HepG2 (cell line): ENCODE data around the gene IRGQ. TPM values are rescaled to one million over a fixed set of nuclear protein-coding genes. Genes with fewer than 3 reads are reported as not detected.

ENCODE experiments used
- ARID2 ChIP-seq: sonication (generic); formaldehyde crosslinking; IDR thresholded peaks from 2 replicates; pipeline ENCODE4 v1.8.1; 2022; ENCODE audit warnings: mild to moderate bottlenecking, missing genetic modification reagents, borderline replicate concordance
- ARID4A ChIP-seq: sonication (generic); formaldehyde crosslinking; IDR thresholded peaks from 2 replicates; pipeline ENCODE4 v1.5.0; 2020; ENCODE audit warnings: mild to moderate bottlenecking, missing genetic modification reagents, borderline replicate concordance
- BORCS8-MEF2B ChIP-seq: sonication (generic); formaldehyde crosslinking; IDR thresholded peaks from 2 replicates; pipeline ENCODE4 v1.8.0; 2022; ENCODE audit warnings: mild to moderate bottlenecking, missing genetic modification reagents
- HNRNPLL ChIP-seq: fragments of 200-400 bp; formaldehyde crosslinking; IDR thresholded peaks from 2 replicates; pipeline ENCODE4 v1.6.1; 2017; ENCODE audit warnings: mild to moderate bottlenecking, low read depth, low read length; ENCODE audit not compliant: poor library complexity, severe bottlenecking
- IRF1 ChIP-seq: sonication (generic); formaldehyde crosslinking; IDR thresholded peaks from 2 replicates; pipeline ENCODE4 v1.4.0; 2020; ENCODE audit warnings: low read depth, mild to moderate bottlenecking, missing genetic modification reagents
- MIER3 ChIP-seq: IDR thresholded peaks from 2 replicates; pipeline ENCODE4 v1.6.1; 2016; ENCODE audit warnings: missing compliant biosample characterization, borderline replicate concordance
- NFIB ChIP-seq: sonication (generic); formaldehyde crosslinking; IDR thresholded peaks from 2 replicates; pipeline ENCODE4 v1.9.0; 2021; ENCODE audit warnings: missing genetic modification reagents, mild to moderate bottlenecking, borderline replicate concordance
- ZNF234 ChIP-seq: sonication (generic); formaldehyde crosslinking; conservative IDR thresholded peaks from 2 replicates; pipeline ENCODE4 v1.5.1; 2020; ENCODE audit warnings: mild to moderate bottlenecking, missing genetic modification reagents
- ZNF251 ChIP-seq: sonication (generic); formaldehyde crosslinking; IDR thresholded peaks from 2 replicates; pipeline ENCODE4 v1.9.0; 2021; ENCODE audit warnings: mild to moderate bottlenecking, missing genetic modification reagents
- ZNF552 ChIP-seq: sonication (generic); formaldehyde crosslinking; IDR thresholded peaks from 2 replicates; pipeline ENCODE4 v1.9.0; 2022; ENCODE audit warnings: missing genetic modification reagents, mild to moderate bottlenecking, borderline replicate concordance
- ZNF567 ChIP-seq: sonication (generic); formaldehyde crosslinking; IDR thresholded peaks from 2 replicates; pipeline ENCODE4 v1.8.1; 2023; ENCODE audit warnings: mild to moderate bottlenecking, missing genetic modification reagents, borderline replicate concordance
- ZNF687 ChIP-seq: sonication (generic); formaldehyde crosslinking; IDR thresholded peaks from 2 replicates; pipeline ENCODE4 v1.5.1; 2020; ENCODE audit warnings: mild to moderate bottlenecking, missing genetic modification reagents, moderate library complexity
- polyA plus RNA-seq, 8 experiments: library from polyadenylated mRNA; depleted of rRNA in 3 of 8; stranded (reverse) in 7 of 8; unstranded in 1 of 8; fragments of >200 nt; fragmentation: Illumina TruSeq in 4 of 8; extraction: Trizol in 4 of 8; gene quantifications; 2 replicates each; pipeline versions ENCODE4 v1.2.1 to v1.2.3, GENCODE V29; 2011 to 2016; ENCODE audit warnings: low read depth in 4 of 8, missing spikeins in 1 of 8, mixed read lengths in 1 of 8; ENCODE audit not compliant: insufficient read depth in 1 of 8
- total RNA-seq, 5 experiments: library from RNA; depleted of rRNA; stranded (reverse); fragments of >200 nt; fragmentation: Illumina TruSeq; extraction: Trizol; gene quantifications; 2 replicates each; pipeline ENCODE4 v1.2.3, GENCODE V29; 2016; ENCODE audit warnings: low read depth in 1 of 5

Gene IRGQ
- total and polyA plus RNA-seq, 2 of the 13 experiments (the other 11 are each of a cell fraction or from before 2014, with no cell fraction given), result 11.6 to 12.4 TPM

GRCh38 chr19:43640424-43640757 lies 44.5 kb upstream of the IRGQ start (continued):
- TF ChIP-seq MIER3 (CRISPR knock-in tag), result no peak
- 0 out of 2 replicates have a peak, but pooled peaks have one; percentile 2 for TF ChIP-seq ARID4A (CRISPR knock-in tag)
- TF ChIP-seq NFIB (CRISPR knock-in tag), result no peak
- TF ChIP-seq ZNF552, result no peak
- TF ChIP-seq BORCS8-MEF2B, result 0 out of 2 replicates have a peak, but pooled peaks have one; percentile 10
- TF ChIP-seq HNRNPLL, result peak; percentile 8
- TF ChIP-seq ZNF687 (CRISPR knock-in tag), result no peak
- no peak for TF ChIP-seq IRF1 (CRISPR knock-in tag)
- no peak for TF ChIP-seq ZNF567
- TF ChIP-seq ARID2 (CRISPR knock-in tag), result no peak
- TF ChIP-seq ZNF251, result no peak
- 0 out of 2 replicates have a peak, but pooled peaks have one; percentile 12 for TF ChIP-seq ZNF234 (CRISPR knock-in tag)
